Measurements from ENCODE around the gene YTHDC2.

DNA sequence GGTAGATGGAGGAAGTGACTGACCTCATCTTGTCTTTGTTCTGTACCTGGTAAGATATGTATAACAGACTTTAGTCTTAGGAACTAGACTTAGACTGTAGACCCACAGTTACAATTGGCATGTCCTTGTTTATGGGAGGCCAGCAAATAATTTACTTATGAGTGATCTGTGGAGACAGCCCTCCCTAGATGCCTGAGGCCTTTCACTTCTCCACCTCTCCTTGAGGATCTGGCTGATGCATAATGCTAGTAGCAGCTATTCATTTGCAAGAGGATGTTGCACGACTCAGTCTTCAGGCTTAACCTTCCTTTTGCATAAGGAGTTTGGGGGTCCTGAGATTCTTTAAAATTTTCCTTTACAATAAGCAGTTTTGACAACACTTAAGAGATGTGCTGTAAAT lies 100.7 kb downstream of the YTHDC2 start:
- TF ChIP-seq, protein P1, sequence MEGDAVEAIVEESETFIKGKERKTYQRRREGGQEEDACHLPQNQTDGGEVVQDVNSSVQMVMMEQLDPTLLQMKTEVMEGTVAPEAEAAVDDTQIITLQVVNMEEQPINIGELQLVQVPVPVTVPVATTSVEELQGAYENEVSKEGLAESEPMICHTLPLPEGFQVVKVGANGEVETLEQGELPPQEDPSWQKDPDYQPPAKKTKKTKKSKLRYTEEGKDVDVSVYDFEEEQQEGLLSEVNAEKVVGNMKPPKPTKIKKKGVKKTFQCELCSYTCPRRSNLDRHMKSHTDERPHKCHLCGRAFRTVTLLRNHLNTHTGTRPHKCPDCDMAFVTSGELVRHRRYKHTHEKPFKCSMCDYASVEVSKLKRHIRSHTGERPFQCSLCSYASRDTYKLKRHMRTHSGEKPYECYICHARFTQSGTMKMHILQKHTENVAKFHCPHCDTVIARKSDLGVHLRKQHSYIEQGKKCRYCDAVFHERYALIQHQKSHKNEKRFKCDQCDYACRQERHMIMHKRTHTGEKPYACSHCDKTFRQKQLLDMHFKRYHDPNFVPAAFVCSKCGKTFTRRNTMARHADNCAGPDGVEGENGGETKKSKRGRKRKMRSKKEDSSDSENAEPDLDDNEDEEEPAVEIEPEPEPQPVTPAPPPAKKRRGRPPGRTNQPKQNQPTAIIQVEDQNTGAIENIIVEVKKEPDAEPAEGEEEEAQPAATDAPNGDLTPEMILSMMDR (IDR thresholded peaks at IDR 0.05) = no peak
- TF ChIP-seq POLR2A (IDR thresholded peaks at IDR 0.05) = no peak
